Keratinocyte (primary cell): ENCODE measurements around the gene ZNF641. TPM values are rescaled to one million over a fixed set of nuclear protein-coding genes. Genes with fewer than 3 reads are reported as not detected.

Experiments
- DNase-seq: peaks from one replicate; pipeline ENCODE4 v3.0.0-alpha.2; 2011; ENCODE audit warnings: low read depth, missing footprints, low spot score
- FAIRE-seq: peaks from 2 replicates; lab custom pipeline; 2011; peaks lifted over from hg19 to GRCh38; lab: Jason Lieb, UNC
- H2AFZ ChIP-seq: 2 replicates; pipeline ENCODE4 v1.6.0; 2012; ENCODE audit warnings: low read length, control low read depth, inconsistent platforms; ENCODE audit not compliant: control insufficient read depth
- H3K27ac ChIP-seq: 2 replicates; pipeline ENCODE4 v1.5.1; 2011; ENCODE audit warnings: low read length; ENCODE audit not compliant: control insufficient read depth, insufficient read depth
- H3K27me3 ChIP-seq: 3 replicates; pipeline ENCODE4 v1.6.0; 2011; ENCODE audit warnings: low read length; ENCODE audit not compliant: control insufficient read depth, insufficient read depth; ENCODE audit errors: extremely low read depth
- H3K36me3 ChIP-seq, 2 experiments: 2 replicates in 1 of 2; 3 replicates in 1 of 2; pipeline ENCODE4 v1.5.1; 2011; ENCODE audit warnings: low read length in 2 of 2, mild to moderate bottlenecking in 1 of 2; ENCODE audit not compliant: control insufficient read depth in 2 of 2, insufficient read depth in 2 of 2; ENCODE audit errors: extremely low read depth in 1 of 2
- H3K4me1 ChIP-seq: 3 replicates; pipeline ENCODE4 v1.5.1; 2011; ENCODE audit warnings: low read length; ENCODE audit not compliant: control insufficient read depth, insufficient read depth; ENCODE audit errors: extremely low read depth
- H3K4me2 ChIP-seq: 3 replicates; pipeline ENCODE4 v1.6.0; 2011; ENCODE audit warnings: low read depth, low read length; ENCODE audit not compliant: control insufficient read depth, insufficient read depth; ENCODE audit errors: extremely low read depth
- H3K4me3 ChIP-seq, 3 experiments: fragments of 200-600 bp in 1 of 3; sonication (generic) in 1 of 3; 2 replicates in 2 of 3; 3 replicates in 1 of 3; pipeline ENCODE4 v1.5.1; 2011 to 2016; ENCODE audit warnings: low read length in 3 of 3, mild to moderate bottlenecking in 3 of 3, control low read depth in 2 of 3, inconsistent platforms in 1 of 3, low read depth in 1 of 3, mixed read lengths in 1 of 3, mixed run types in 1 of 3, moderate library complexity in 1 of 3; ENCODE audit not compliant: control insufficient read depth in 2 of 3, insufficient read depth in 2 of 3; ENCODE audit errors: extremely low read depth in 1 of 3
- H3K79me2 ChIP-seq: 2 replicates; pipeline ENCODE4 v1.6.0; 2012; ENCODE audit warnings: low read length; ENCODE audit not compliant: control insufficient read depth, insufficient read depth
- H3K9ac ChIP-seq: 3 replicates; pipeline ENCODE4 v1.6.0; 2011; ENCODE audit warnings: low read length; ENCODE audit not compliant: control insufficient read depth, insufficient read depth; ENCODE audit errors: extremely low read depth
- H3K9me1 ChIP-seq: 3 replicates; pipeline ENCODE4 v1.6.0; 2011; ENCODE audit warnings: low read length; ENCODE audit not compliant: control insufficient read depth, insufficient read depth; ENCODE audit errors: extremely low read depth
- H3K9me3 ChIP-seq: 2 replicates; pipeline ENCODE4 v1.5.1; 2012; ENCODE audit warnings: low read depth, low read length; ENCODE audit not compliant: control insufficient read depth
- H4K20me1 ChIP-seq: 3 replicates; pipeline ENCODE4 v1.6.0; 2011; ENCODE audit warnings: low read length; ENCODE audit not compliant: control insufficient read depth, insufficient read depth; ENCODE audit errors: extremely low read depth
- EZH2 ChIP-seq: IDR thresholded peaks from one replicate; pipeline ENCODE4 v1.6.1; 2012; ENCODE audit warnings: inconsistent platforms, mild to moderate bottlenecking, low read length, moderate library complexity
- dilution Hi-C: fragments of 300-500 bp; cut with MboI; formaldehyde crosslinking; loops from one replicate; pipeline ENCODE4 v1.7.0; 2020; ENCODE audit warnings: low sequenced_read_pairs; ENCODE audit not compliant: extremely low pct_ligation_motif_present
- polyA minus RNA-seq, 3 experiments: library from RNA; depleted of rRNA, polyadenylated mRNA; stranded (reverse); fragments of >200 nt; gene quantifications; 1 replicate in 1 of 3; 2 replicates in 1 of 3; 3 replicates in 1 of 3; pipeline ENCODE4 v1.2.3, GENCODE V29; 2011
- polyA plus RNA-seq, 5 experiments: library from polyadenylated mRNA; depleted of rRNA in 3 of 5; stranded (reverse) in 3 of 5; stranded (forward) in 1 of 5; unstranded in 1 of 5; fragments of >200 nt; gene quantifications; 1 replicate in 1 of 5; 2 replicates in 3 of 5; 3 replicates in 1 of 5; pipeline versions ENCODE4 v1.2.1 to v1.2.3, GENCODE V29; 2011 to 2012; ENCODE audit warnings: missing spikeins in 2 of 5, low read depth in 1 of 5, low replicate concordance in 1 of 5
- TF ChIP-seq, protein P1 (sequence below), 3 experiments: IDR thresholded peaks in 1 of 3; conservative IDR thresholded peaks in 1 of 3; optimal IDR thresholded peaks in 1 of 3; 2 replicates in 2 of 3; 3 replicates in 1 of 3; pipeline versions ENCODE3 to v1.5.1; 2011; ENCODE audit warnings: low read length in 3 of 3, mild to moderate bottlenecking in 3 of 3, moderate library complexity in 2 of 3, control low read depth in 1 of 3, inconsistent platforms in 1 of 3; ENCODE audit not compliant: insufficient read depth in 2 of 3; ENCODE audit errors: extremely low read depth in 1 of 3

Gene ZNF641
- polyA plus RNA-seq (4.1 to 6.4 TPM (median 4.5 TPM) in 3 replicates), polyA minus RNA-seq (4.1 to 8.1 TPM (median 7.9 TPM) in 3 replicates)
- 2.2 TPM for polyA plus RNA-seq (2011; ENCODE audit: low read depth)
- polyA plus RNA-seq (2011; cell fraction: cytosol; rRNA removed): 3.2 and 3.5 TPM in 2 replicates
- 8.4 and 9.6 TPM in 2 replicates for polyA plus RNA-seq (2011; cell fraction: nucleus; rRNA removed)
- polyA plus RNA-seq (2012; ENCODE audit: low replicate concordance): 1.5 and 4.1 TPM in 2 replicates
- polyA minus RNA-seq (2011; cell fraction: cytosol; rRNA and poly(A)+ RNA removed): 2.9 TPM
- polyA minus RNA-seq (2011; cell fraction: nucleus; rRNA and poly(A)+ RNA removed): 3.5 and 4.3 TPM in 2 replicates

DNA sequence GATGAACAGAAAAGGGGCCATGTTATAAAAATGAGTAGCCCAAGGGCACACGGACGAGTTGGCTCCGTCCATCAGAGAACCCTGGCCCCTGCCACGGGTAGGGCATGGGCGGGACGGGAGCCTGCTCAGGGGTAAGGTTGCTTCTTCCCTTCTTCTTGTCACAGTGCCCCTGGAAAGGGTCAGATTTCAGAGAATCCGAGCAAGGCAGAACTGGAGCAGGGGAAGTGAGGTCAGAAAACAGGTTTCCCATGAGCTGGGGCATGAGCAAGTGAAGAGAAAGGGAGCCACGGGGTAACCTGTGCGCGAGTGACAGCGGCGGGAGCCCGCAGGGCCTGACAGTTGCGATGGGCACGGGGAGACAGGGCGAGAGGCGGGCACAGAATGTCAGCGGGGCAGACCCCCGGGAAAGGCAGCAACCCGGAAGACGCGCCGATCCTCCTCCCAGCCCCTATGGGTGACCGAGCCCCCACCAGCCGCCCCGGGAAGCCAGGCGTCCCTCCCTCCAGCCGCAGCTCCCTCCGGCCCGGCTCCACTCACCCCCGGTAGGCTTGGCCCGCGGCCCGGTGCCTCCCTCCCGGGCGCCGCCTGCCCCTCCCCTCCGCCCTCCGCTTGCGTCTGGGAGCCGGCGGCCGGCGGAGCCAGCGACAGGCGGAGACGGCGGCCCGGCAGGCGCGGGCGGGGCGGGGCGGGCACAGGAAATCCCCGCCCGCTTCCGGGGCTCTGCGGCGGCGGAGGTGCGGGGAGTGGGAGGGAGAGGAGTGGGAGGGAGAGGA is at the start of gene ZNF641:
Gene ZNF641 (minus strand): TSS at position 671 of the 773 bp plus-strand sequence. CDS start 2,829 bp downstream, outside the sequence.
- H3K27me3 ChIP-seq: no peaks in the 10 kb centered on the region
- H3K9me3 ChIP-seq: no peaks in the 10 kb centered on the region
- peak within 1 kb of the TSS; percentile 94 for H2AFZ ChIP-seq
- H3K79me2 ChIP-seq: no peaks in the 10 kb centered on the region
- H3K4me2 ChIP-seq: peak within 1 kb of the TSS; percentile 93
- H4K20me1 ChIP-seq: no peaks in the 10 kb centered on the region
- H3K27ac ChIP-seq: peak within 1 kb of the TSS; percentile 60
- peaks cover under 1 to 10% of the 10 kb centered on the region in 2 experiments for H3K36me3 ChIP-seq
- no peak for DNase-seq
- H3K9ac ChIP-seq: peak within 1 kb of the TSS; percentile 85
- peak within 1 kb of the TSS; percentile 76 to 90 (median 89) for H3K4me3 ChIP-seq
- no peaks in the 10 kb centered on the region for H3K9me1 ChIP-seq
- dilution Hi-C loops: no loop called here
- H3K4me1 ChIP-seq: peaks cover 15% of the 10 kb centered on the region
- TF ChIP-seq, protein P1, sequence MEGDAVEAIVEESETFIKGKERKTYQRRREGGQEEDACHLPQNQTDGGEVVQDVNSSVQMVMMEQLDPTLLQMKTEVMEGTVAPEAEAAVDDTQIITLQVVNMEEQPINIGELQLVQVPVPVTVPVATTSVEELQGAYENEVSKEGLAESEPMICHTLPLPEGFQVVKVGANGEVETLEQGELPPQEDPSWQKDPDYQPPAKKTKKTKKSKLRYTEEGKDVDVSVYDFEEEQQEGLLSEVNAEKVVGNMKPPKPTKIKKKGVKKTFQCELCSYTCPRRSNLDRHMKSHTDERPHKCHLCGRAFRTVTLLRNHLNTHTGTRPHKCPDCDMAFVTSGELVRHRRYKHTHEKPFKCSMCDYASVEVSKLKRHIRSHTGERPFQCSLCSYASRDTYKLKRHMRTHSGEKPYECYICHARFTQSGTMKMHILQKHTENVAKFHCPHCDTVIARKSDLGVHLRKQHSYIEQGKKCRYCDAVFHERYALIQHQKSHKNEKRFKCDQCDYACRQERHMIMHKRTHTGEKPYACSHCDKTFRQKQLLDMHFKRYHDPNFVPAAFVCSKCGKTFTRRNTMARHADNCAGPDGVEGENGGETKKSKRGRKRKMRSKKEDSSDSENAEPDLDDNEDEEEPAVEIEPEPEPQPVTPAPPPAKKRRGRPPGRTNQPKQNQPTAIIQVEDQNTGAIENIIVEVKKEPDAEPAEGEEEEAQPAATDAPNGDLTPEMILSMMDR (optimal IDR thresholded peaks at IDR 0.05 in 1 of 3, IDR thresholded peaks at IDR 0.05 in 1 of 3, conservative IDR thresholded peaks at IDR 0.05 in 1 of 3; ENCODE audit: extremely low read depth in 1 of 3, insufficient read depth in 2 of 3, low read length in 3 of 3): no peak
- TF ChIP-seq EZH2: no peak
- FAIRE-seq: no peak

DNA sequence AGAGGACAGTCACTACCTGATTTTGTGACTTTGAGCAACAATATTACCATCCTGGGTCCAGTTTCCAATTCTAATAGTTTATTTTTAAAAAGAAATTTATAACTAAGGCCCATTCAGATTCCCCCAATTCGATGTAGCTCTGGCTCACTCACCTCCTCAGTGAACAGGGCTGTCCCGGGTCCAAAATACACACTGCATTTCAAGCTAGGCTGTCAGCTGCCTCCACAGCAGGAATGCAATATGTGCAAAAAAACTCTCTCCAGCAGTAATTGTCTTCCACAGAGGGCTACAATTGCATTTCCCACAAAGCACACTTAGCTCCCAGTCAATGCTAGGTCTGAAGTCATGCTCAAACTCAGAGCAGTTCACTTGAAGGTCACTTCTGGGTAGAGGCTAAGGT is 39.3 kb upstream of the ZNF641 start:
- dilution Hi-C loops: no loop called here
- Histone ChIP-seq H3K9me3 (no peaks in the 10 kb centered on the region), H3K9me1 (no peaks in the 10 kb centered on the region), H4K20me1 (no peaks in the 10 kb centered on the region), H3K27ac (no peak overlapping the region), H3K4me1 (peaks cover 3% of the 10 kb centered on the region), H3K79me2 (no peaks in the 10 kb centered on the region), H3K4me3 (no peak overlapping the region), H3K36me3 (no peaks in the 10 kb centered on the region), H3K9ac (no peak overlapping the region), H3K4me2 (no peak overlapping the region), H2AFZ (no peak overlapping the region), H3K27me3 (peaks cover 5% of the 10 kb centered on the region)
- no peak for FAIRE-seq
- no peak for TF ChIP-seq EZH2
- TF ChIP-seq, protein P1 (optimal IDR thresholded peaks at IDR 0.05 in 1 of 3, IDR thresholded peaks at IDR 0.05 in 1 of 3, conservative IDR thresholded peaks at IDR 0.05 in 1 of 3; ENCODE audit: extremely low read depth in 1 of 3, insufficient read depth in 2 of 3, low read length in 3 of 3): no peak
- no peak for DNase-seq
